ENCODE results near the gene IMMP2L. TPM values are rescaled to one million over a fixed set of nuclear protein-coding genes. Genes with fewer than 3 reads are reported as not detected.

IMMP2L gene
- total and polyA plus RNA-seq, 2 of the 4 experiments (the other 2 are of a cell fraction) = 5.8 to 9.3 TPM

- no peak overlapping the region for H3K18ac ChIP-seq (ENCODE audit: low read depth, low read length)
- H4K8ac ChIP-seq (ENCODE audit: low read depth in 2 of 2, low read length in 2 of 2) = peak overlapping the region in 1 of 2 experiments; percentile 49; a peak in 1 of 4 replicates
- no peak overlapping the region for H2AK9ac ChIP-seq (replicated peaks; ENCODE audit: low read depth, low read length, poor library complexity)
- no peak overlapping the region for H2BK15ac ChIP-seq (ENCODE audit: low read depth, low read length)
- in situ Hi-C loops (cut with MboI; ENCODE audit: low sequenced_read_pairs) = loop anchor here (10.0 kb wide), 1 partner anchor 637 kb away; no protein-coding TSS in a partner anchor
- ChIA-PET POLR2A (ENCODE audit: unreplicated experiment) (no interaction called here), CTCF (interaction anchor here (0.6 to 1.3 kb wide), 5 partner anchors 12 to 650 kb away, joined by 3 to 5 read pairs (median 3); no protein-coding TSS in a partner anchor)
- no peaks in the 10 kb centered on the region for H3K4me1 ChIP-seq (ENCODE audit: control insufficient read depth, insufficient read depth, low read length)
- H4K5ac ChIP-seq (ENCODE audit: low read depth, low read length) = no peak overlapping the region
- no peak overlapping the region for H2AK5ac ChIP-seq (ENCODE audit: low read depth, low read length)
- H3K14ac ChIP-seq (replicated peaks; ENCODE audit: low read depth, low read length) = peak overlapping the region; percentile 63; the same call in 1 of the 2 replicates
- H4K91ac ChIP-seq (ENCODE audit: insufficient read depth, low read depth, low read length) = no peak overlapping the region
- no peak overlapping the region for H3K56ac ChIP-seq (ENCODE audit: extremely low read depth, insufficient read depth, low read length)
- ATAC-seq (ENCODE audit: low read depth) = peak; percentile 70
- peaks cover 3% of the 10 kb centered on the region; the same call in 1 of the 2 replicates for H3K9me1 ChIP-seq (ENCODE audit: insufficient read depth, low read length)
- peaks cover 5 to 14% of the 10 kb centered on the region in 2 experiments; a peak in 2 of 4 replicates for H3K79me1 ChIP-seq (ENCODE audit: low read depth in 1 of 2, low read length in 2 of 2)
- no CpG with 5 or more reads among the region's 10 CpGs for WGBS, 2 experiments (ENCODE audit: extremely low coverage in 2 of 2, insufficient read length in 1 of 2)
- H3K9ac ChIP-seq (ENCODE audit: low read depth, low read length) = no peak overlapping the region
- H3K4me3 ChIP-seq (ENCODE audit: insufficient read depth, low read depth, low read length) = no peak overlapping the region
- H3K4me2 ChIP-seq (ENCODE audit: low read depth, low read length) = peak overlapping the region; percentile 47; the same call in 1 of the 2 replicates
- no peaks in the 10 kb centered on the region for H4K20me1 ChIP-seq (ENCODE audit: insufficient read depth, low read length)
- H2BK5ac ChIP-seq (ENCODE audit: low read depth, low read length, poor library complexity, severe bottlenecking) = peak overlapping the region; percentile 13
- no peaks in the 10 kb centered on the region for H3K36me3 ChIP-seq (ENCODE audit: control insufficient read depth, insufficient read depth, low read length)
- H2BK120ac ChIP-seq (ENCODE audit: low read depth, low read length) = no peak overlapping the region
- peak; percentile 58 for DNase-seq
- no peak overlapping the region for H2AFZ ChIP-seq (replicated peaks; ENCODE audit: low read length, poor library complexity)
- H3K9me3 ChIP-seq (ENCODE audit: control insufficient read depth, insufficient read depth, low read length) = no peaks in the 10 kb centered on the region
- intact Hi-C loops (cut with micrococcal nuclease) = loop anchor here (1.0 to 10.0 kb wide), 3 partner anchors 563 to 1254 kb away; no protein-coding TSS in a partner anchor
- no peak overlapping the region; the same call in 1 of the 2 replicates for H2BK20ac ChIP-seq (ENCODE audit: low read depth, low read length)
- H3K27ac ChIP-seq (ENCODE audit: insufficient read depth, low read length) = no peak overlapping the region
- dilution Hi-C loops (cut with HindIII; ENCODE audit: low sequenced_read_pairs, unreplicated experiment) = no loop called here
- no peaks in the 10 kb centered on the region for H3K27me3 ChIP-seq (ENCODE audit: control insufficient read depth, insufficient read depth, low read length)
- H3K4ac ChIP-seq (ENCODE audit: low read depth, low read length) = no peak overlapping the region
- no TSS peak for BruUV-seq (replicated peaks)
- no peak overlapping the region for H3K23ac ChIP-seq (ENCODE audit: low read depth, low read length)
- no peak for TF ChIP-seq CHD1 (IDR thresholded peaks at IDR 0.05; ENCODE audit: low read depth, low read length)
- no peak for TF ChIP-seq CEBPB (IDR thresholded peaks at IDR 0.05; ENCODE audit: low read depth, low read length)
- TF ChIP-seq RFX5 (IDR thresholded peaks at IDR 0.05; ENCODE audit: low read depth, low read length) = no peak
- no peak for TF ChIP-seq USF2 (IDR thresholded peaks at IDR 0.05; ENCODE audit: low read depth, low read length)
- no peak for TF ChIP-seq MXI1 (IDR thresholded peaks at IDR 0.05; ENCODE audit: borderline replicate concordance, low read depth, low read length)
- no peak for TF ChIP-seq ELK1 (IDR thresholded peaks at IDR 0.05; ENCODE audit: borderline replicate concordance, low read depth, low read length)
- peak; percentile 79 for TF ChIP-seq RAD21 (IDR thresholded peaks at IDR 0.05; ENCODE audit: low read length)
- TF ChIP-seq BHLHE40 (IDR thresholded peaks at IDR 0.05; ENCODE audit: low read depth, low read length) = no peak
- TF ChIP-seq CTCF (conservative IDR thresholded peaks at IDR 0.05; ENCODE audit: low read depth, low read length) = peak; percentile 65
- TF ChIP-seq MAZ (IDR thresholded peaks at IDR 0.05; ENCODE audit: borderline replicate concordance, low read depth, low read length) = no peak
- TF ChIP-seq NFE2L2 (IDR thresholded peaks at IDR 0.05; ENCODE audit: low read depth, low read length) = no peak
- TF ChIP-seq SMC3 (IDR thresholded peaks at IDR 0.05; ENCODE audit: low read depth, low read length) = peak; percentile 46
- TF ChIP-seq FOS (IDR thresholded peaks at IDR 0.05; ENCODE audit: low read depth, low read length) = no peak
Observed at GRCh38 chr7:111098011-111098925, 464.0 kb downstream of the IMMP2L start.
